HG02973 (cell line): ENCODE results near the gene KCNK1.
A peak's percentile ranks its signal among the peaks of the same experiment; 100 is the strongest.

Experiments
- ATAC-seq: cut with Tn5 transposase; IDR thresholded peaks from one replicate; pipeline ENCODE4 v1.9.1; 2021; ENCODE audit warnings: moderate library complexity; ENCODE audit not compliant: unreplicated experiment

KCNK1 gene

DNA sequence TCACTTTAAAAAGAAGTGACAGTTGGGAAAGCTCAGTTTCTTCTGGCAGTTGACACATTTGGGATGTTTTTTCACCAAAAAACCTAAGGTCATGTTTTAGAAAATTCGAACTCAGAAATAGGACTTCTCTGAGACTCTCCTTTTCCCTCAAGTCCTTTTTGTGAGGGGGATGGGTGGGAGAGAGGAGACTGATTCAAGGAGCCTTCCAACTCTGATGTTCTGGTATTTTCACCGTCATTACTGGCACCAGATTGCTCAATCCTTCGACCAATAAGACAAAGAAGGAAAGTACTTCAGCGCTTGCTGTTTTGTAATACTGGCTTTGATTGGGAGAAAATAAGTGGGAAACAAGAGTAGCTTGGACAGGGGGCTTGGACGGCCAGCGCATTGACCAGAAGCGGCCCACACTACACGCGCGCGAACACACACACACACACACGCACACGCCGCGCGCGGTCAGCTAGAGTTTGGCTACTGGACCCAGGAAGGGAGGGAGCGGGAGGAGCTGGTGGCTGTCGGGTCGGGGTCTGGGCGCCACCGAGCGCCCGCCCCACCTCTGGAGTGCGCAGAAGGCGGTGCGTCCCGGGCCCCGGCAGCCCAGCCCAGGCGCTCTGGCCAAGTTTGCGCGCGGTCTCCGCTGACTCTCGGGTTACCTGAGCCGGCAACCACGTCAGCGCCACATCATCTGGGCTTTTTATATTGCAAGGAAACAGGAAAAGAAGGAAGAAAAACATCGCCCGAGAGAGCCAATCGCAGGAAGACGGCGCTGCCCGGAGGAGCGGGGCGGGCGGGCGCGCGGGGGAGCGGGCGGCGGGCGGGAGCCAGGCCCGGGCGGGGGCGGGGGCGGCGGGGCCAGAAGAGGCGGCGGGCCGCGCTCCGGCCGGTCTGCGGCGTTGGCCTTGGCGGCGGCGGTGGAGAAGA, at the start of gene KCNK1:
KCNK1 (plus strand) TSS at position 855 of the 921 bp plus-strand sequence; CDS start at position 921, 66 bp downstream.
- peak; percentile 22 for ATAC-seq

DNA sequence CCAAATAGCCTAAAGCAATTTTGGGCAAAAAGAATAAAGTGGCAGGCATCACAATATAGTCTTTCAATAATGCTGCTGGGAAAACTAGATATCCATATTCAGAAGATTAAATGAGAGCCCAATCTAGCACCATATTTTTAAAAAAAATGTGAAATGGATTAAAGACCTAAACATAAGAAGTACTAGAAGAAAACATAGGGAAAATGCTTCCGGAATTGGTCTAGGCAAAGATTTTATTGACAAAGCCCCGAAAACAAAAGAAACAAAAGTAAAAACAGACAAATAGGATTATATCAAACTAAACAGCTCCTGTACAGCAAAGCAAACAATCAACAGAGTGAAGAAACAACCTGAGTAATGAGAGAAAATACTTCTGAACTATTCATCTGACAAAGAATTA, 48.6 kb upstream of the KCNK1 start:
- ATAC-seq: no peak

DNA sequence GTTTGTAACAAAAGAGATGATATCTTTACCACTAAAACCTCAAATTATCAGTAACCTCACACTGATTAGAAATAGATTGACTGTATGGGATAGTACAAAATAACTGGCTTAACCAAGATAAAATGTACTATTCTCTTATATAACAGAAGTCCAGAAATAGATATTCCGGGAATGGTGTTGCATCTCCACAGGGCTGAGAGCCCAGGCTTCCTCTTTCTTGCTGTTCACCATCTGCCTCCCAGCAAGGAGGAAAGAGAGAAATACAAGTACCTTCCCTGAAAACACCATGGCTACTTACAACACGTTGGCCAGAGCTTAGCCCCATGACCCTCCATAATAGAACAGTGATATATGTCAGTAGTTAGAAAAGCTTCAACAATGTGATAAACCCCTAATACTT, 47.0 kb upstream of the KCNK1 start:
- no peak for ATAC-seq

DNA sequence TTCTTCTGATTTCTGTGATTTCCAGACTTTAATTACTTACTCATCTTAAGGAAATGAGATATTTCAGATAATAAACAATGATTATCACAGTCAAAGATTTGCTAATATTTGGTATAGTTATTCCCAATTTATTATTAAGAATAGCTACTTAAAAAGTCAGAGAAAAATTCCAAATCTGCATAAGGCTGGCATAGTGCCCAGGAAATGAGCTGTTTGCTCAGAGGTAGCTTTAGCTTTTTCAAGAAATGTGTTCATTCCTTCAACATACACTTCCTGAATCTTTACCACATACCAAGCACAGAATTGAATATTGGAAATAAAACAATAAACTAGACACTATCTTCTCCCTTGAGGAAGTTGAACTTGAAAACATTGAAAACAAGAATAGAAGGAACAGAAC, 44.3 kb upstream of the KCNK1 start:
- ATAC-seq: no peak

DNA sequence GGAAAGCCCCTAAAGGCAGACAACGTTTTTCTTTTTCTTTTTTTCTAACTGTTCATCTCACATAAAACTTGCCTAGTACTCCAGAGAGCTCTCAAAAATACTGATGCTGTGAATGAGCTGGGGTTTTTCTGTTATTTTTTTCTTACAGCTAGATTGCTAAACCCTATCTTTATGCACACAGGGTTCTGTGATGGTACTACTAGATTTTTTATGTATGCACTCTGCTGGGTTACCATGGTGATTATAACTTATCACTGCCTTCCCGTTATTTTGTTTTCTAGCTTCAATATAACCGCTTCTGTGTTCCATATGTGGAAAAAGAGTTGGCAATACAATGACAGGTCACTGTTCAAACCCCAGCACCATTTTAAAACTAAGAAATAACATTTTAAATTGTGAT, 43.7 kb upstream of the KCNK1 start:
- no peak for ATAC-seq

DNA sequence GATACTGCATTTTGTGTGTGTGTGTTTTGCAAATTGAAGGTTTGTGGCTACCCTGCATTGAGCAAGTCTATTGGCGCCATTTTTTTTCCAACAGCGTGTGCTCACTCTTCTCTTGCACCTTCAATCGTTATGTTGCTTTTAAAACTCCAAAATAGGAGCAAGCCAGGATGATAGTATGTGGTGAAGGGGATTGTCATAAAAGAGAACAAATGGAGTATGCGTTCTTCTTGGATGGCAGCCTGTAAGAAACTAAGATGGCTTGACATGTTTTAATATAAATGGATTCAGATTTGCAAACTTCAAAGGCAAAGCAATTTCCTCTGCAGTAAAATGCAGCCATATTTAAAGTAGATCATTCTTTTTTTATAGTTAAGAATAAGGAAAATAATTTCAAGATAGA, 43.2 kb upstream of the KCNK1 start:
- no peak for ATAC-seq

DNA sequence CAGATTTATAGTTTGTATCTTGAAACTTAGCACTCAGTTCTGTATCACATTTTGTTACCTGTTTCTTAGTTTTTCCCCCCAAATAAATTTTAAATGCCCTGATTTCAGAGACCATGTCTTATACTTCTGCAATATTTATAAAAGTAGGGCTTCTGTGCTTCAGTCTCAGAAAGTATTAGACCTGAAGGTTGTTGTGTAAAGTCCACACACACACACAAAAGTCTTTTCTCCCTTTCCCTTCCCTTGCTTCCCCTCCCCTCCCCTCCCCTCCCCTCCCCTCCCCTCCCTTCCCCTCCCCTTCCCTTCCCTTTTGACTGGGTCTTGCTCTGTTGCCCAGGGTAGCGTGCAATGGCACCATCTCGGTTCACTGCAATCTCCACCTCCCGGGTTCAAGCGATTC, 41.0 kb upstream of the KCNK1 start:
- no peak for ATAC-seq

DNA sequence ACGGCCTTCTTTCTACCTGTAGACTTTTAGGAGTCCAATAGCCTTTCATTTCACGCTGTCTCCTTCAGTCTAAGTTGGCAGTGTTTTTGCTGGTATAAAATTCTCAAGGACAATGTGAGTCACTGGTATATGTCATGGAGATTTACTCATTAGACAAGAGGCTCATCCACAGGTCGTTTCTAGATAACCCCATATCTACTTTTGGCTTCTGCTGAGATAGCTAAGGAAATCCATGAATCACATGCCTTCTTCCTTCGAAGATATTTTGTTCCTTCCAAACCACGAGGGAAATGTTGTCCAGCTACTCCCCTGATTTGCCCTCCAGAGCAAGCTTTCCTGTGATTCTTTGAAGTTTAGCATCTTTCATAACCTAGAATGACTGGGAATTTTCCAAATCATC, 38.5 kb upstream of the KCNK1 start:
- no peak for ATAC-seq

DNA sequence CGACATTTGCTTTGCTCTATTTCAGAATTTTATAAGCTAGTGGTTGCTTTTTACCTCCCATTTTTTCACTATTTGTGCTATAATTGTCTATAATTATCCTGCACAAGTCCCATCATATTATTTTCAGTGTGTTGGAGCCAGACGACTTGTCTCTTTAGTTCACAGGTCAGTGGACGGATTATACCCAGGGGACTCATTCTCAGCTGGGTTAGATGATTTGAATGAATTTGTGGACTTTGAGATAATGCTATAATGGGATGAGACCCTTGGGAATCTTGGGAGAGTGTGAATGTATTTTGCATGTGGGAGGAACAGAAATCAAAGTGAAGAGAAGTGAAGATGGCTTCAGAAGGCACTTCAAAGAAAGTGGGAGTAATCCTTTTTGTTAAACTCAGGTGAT, 31.5 kb upstream of the KCNK1 start:
- ATAC-seq: no peak

DNA sequence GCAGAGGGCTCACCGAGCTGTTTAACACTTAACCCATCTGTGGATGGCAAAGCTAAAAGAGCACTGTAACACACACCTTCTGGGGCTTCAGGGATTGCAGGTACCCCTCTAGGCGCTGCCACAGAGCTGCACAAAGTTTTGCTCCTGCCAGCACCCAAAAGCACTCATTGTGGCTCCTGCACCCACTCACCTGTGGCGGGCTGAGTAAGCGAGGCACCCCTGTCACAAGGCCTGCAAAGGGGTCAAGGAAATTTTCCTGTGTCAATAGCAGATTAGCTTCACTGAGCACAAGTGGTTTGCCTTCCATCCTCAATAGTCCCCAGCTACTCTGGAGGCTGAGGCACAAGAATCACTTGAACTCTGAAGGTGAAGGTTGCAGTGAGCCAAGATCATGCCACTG, 29.5 kb upstream of the KCNK1 start:
- no peak for ATAC-seq

DNA sequence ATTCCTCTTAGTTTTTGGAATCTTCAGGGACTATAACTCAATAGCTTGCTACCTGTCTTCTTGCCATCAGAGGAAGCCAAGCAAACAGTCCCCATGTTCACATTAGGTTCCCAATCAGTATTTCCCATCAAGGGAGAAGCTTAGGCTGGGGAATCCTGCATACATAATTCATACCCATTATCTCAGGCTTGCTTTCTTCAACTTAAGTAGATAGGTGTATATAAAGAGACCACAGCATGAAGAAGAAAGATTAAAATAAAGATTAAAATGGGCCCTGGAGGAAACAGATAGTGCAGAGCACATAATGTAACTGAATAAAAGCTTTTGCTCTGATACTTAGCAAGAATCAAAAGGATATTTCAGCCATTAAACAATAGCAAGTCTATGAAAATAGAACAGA, 29.0 kb upstream of the KCNK1 start:
- no peak for ATAC-seq

DNA sequence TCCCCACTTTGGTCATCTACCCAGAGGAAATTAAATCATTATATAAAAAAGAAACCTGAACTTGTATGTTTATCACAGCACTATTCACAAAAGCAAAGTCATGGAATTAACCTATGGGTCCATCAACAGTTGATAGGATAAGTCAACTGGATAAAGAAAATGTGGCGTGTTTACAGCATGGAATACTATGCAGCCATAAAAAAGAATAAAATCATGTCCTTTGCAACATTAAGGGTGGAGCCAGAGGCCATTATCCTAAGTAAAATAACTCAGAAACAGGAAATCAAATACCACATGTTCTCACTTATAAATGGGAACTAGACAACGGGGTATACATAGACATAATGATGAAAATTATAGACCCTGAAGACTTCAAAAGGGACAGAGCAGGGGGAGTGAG, 27.6 kb upstream of the KCNK1 start:
- ATAC-seq: no peak

DNA sequence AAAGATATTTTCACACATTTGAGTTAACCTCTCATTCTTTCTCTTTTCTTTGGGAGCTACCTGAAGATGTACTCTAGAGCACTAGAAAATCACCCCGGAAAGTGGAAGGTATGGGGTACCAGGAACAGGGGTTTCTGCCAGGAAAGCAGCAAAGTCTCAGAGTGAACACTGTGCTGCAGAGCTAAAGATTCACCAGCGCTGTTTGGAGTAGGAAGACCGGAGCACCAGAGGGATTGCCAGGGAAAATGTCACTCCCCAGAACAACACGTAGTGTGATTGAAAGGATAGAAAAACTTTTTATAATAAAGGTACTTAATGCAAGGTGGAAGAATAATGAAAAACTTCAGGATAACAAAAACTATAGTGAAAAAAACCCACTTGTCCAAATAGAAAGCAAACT, 26.7 kb upstream of the KCNK1 start:
- ATAC-seq: no peak

DNA sequence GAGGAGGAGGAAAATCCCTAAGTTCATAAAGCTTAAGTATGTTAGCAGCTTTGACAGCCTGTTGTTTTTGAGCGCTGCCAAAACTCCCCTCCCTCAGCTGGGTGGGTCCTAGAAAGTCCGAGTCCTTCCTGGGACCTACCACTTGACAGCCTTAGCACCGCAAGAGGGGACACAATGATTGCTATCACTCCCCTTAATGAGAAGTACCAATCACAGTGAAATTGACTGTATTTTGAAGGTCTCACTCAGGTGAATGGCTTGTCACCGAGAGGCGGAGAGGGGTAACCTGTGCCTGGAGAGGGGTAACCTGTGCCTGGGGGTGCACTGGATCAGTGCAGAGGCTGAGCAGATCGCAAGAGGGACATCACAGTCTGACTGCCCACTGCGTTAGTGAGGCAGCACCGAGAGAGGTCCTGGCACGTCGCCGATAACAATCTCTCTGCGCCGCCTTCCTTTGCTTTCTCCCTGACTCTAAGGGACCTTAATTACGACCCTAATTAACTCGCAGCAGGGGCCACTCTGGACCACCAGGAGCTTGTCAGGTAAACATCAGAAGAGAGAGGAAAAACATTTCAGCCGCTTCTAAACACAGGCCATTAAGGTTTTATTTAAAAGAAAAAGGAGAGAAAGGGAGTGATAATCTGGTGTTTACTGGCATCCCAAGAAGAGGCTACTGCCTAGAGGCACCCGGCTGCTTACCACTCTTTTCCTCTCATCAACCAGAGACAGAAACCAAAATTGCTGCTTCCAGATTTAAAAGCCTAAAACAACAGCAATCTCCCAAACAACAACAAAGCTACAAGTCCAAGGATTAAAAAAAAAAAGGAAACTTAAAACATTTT, 25.7 kb upstream of the KCNK1 start:
- no peak for ATAC-seq

DNA sequence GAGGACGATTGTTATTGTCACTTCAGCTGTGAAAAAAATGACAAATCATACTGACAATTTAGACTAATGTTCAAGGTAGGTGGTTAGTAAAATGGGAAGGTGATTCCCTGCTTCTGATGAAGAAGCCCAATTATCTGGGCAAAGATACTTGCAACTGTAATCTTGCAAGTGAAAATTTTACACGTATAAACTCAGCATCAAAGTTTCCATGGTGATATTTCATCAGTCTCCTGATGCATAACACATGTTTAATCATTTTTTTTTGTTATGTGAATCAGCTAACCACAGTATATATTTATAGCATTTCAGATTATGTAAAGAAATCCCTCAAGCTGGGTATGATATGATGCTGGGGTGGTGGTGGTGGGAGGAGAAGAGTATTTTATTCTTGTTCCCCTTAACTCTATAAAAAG, 16.4 kb upstream of the KCNK1 start:
- no peak for ATAC-seq

DNA sequence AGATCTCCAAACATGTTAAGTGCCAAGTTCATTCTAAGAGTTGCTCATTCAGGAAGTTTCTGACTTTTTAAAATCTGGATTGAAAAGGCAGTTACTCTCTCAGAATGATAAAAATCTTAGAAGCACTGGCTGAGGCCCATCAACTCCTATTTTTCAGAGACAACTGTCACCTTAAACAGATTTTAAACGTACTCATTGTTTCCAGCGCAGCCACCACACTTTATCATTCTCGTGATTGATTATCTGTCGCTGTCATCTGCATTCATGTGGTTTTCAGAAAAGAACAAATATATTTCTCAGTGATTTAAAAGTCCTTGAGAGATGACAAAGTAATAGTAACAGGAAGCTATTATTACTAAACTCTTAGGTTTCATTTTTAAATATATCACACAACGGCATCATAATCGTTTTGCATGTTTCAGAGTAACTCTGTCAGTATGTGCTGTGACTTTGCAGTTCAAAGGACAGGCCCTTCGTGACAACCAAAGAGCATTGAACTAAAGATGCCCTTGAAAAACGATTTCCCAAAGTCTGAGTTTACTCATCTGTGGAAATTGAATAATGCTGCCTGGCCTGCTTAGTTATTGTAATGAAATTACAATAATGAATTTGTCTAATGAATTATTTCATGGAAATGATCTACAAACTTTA, 14.9 kb upstream of the KCNK1 start:
- peak; percentile 88 for ATAC-seq

DNA sequence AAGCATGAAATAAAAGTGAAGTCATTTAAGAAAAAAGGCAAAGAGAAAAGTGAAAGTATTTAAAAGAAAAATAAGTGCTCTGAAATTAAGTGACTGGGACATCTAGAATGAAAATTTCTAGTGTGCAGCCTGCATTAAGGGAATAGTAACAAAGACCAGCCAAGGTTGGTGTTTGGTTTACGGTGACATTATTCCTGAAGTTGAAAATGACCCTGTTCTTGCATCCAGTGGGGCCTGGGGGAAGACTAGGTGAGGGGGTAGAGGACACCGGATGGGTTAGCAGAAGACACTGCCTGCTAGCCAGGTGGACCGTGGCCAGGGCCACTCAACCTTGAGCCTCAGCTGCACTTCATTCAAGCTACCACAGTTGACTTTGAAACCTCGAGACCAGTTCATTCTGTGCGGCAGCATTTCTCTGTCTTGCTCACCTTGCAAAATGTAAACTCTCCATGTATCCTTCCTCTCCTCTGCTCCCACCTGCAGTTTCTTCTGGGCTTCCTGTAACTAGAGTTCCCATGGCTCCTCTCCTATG, 14.3 kb upstream of the KCNK1 start:
- peak; percentile 45 for ATAC-seq

DNA sequence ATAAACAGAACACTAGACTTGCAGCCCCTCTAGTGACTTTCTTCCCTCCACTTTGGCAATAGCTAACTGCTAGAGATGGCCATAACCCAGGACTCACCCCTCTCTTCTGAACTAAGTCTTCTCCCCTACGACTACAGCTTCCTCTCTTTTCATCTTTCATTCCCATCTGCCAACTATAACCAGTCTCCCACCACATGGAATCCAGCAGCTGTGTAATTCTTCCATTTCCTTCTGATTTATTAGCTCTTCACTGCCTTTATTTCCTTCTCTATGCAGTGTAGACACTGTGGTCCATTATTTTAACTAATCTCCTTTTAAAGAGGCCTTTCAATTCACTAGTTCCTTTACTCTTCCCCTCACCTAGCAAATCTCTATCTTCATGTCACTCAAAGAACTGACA, 13.4 kb upstream of the KCNK1 start:
- ATAC-seq: no peak

DNA sequence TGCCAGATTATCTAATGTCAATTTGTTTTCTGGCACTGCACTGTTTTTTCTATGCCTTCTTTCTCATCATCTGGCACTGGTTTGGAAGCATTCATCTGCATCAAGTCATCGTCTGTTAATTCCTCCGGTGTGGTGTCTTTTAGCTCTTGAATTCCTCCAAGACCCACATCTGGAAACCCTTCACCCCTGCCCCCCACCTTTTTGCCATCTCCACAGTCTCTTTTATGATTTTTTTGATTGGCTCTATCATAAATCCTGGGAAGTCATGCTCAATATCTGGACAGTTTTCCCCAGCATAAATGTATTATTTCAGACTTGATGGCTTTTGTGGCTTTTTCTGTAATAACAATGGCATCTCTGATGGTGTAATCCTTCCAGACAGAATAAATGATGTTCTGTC, 10.4 kb upstream of the KCNK1 start:
- no peak for ATAC-seq

DNA sequence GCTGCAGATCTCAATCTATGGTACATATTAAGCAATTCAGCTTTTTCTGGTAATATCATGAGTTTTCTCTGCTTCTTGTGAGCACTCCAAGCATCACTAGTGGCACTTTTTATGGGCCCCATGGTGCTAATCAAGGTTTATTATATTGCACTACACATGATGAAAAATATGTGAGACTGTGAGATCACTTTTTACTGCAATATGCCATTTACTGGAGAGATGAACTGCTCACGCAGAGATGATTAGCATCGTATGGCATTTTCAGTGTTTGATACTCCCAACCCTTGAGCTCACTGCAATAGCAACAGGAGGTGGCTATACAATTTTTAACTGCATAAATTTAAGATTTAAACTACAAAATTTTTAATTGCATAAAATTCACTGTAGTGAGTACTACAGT, 8.7 kb upstream of the KCNK1 start:
- ATAC-seq: no peak

DNA sequence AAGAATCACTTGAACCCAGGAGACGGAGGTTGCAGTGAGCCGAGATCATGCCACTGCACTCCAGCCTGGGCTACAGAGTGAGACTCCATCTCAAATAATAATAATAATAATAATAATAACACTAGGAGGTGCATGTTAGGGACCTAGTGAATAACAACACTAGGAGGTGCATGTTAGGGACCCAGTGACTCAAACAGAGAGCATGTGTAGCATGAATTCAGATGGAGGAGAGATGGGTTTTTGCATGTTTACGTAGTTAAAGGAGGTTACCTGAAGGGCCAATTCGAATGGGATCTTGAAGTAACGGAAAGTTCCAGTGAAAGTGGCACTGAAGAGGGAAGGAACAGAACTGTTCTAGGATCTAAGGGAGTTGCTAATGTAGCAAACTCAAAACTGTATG, 7.1 kb upstream of the KCNK1 start:
- ATAC-seq: no peak
